NCI-H1436 treated with DMSO at 0.1 percent for 48 hours (cell line): ENCODE results near the gene PAEP.

Experiments
- DNase-seq: peaks from one replicate; lab custom pipeline; 2025; lab: John Stamatoyannopoulos, UW

Gene PAEP

GRCh38 chr9:135579356-135579755 is 17.8 kb downstream of the PAEP start:
- DNase-seq = no peak

- DNase-seq = no peak
These were observed 18.5 kb downstream of the PAEP start for GRCh38 chr9:135579889-135580660.

- DNase-seq = no peak
These were observed 19.3 kb downstream of the PAEP start for GRCh38 chr9:135580664-135581380.

- no peak for DNase-seq
These were observed 20.3 kb downstream of the PAEP start for GRCh38 chr9:135581636-135582426.

- DNase-seq = no peak
These were observed 21.0 kb downstream of the PAEP start for GRCh38 chr9:135582541-135582940.

GRCh38 chr9:135582966-135583687 is 21.6 kb downstream of the PAEP start:
- no peak for DNase-seq

- DNase-seq = no peak
These were observed 22.1 kb downstream of the PAEP start for GRCh38 chr9:135583688-135584011.

- no peak for DNase-seq
These were observed 22.8 kb downstream of the PAEP start for GRCh38 chr9:135584371-135584770.

GRCh38 chr9:135584934-135585333 is 23.4 kb downstream of the PAEP start:
- no peak for DNase-seq

- no peak for DNase-seq
These were observed 25.1 kb downstream of the PAEP start for GRCh38 chr9:135586601-135587109.

GRCh38 chr9:135587658-135588057 is 26.1 kb downstream of the PAEP start:
- DNase-seq = no peak

- no peak for DNase-seq
These were observed 26.8 kb downstream of the PAEP start for GRCh38 chr9:135588371-135588770.

GRCh38 chr9:135588886-135589595 is 27.5 kb downstream of the PAEP start:
- DNase-seq = no peak

- DNase-seq = no peak
These were observed 28.3 kb downstream of the PAEP start for GRCh38 chr9:135589596-135590485.

- no peak for DNase-seq
These were observed 29.0 kb downstream of the PAEP start for GRCh38 chr9:135590486-135591079.

GRCh38 chr9:135591506-135592330 is 30.2 kb downstream of the PAEP start:
- DNase-seq = no peak

- DNase-seq = no peak
These were observed 30.7 kb downstream of the PAEP start for GRCh38 chr9:135592331-135592590.

- DNase-seq = no peak
These were observed 31.1 kb downstream of the PAEP start for GRCh38 chr9:135592625-135593024.

- DNase-seq = no peak
These were observed 34.7 kb downstream of the PAEP start for GRCh38 chr9:135596211-135596610.
